HG03135 (cell line): Measurements from ENCODE around the gene RCOR1.
"Not testable (repeated sequence)": the region's sequence is repeated elsewhere in the genome, so short reads cannot be mapped to it uniquely, and the experiment has no call there.

Source experiments
- ATAC-seq: cut with Tn5 transposase; IDR thresholded peaks from one replicate; pipeline ENCODE4 v1.9.1; 2021; ENCODE audit warnings: mild to moderate bottlenecking, moderate library complexity; ENCODE audit not compliant: unreplicated experiment

The RCOR1 gene

DNA sequence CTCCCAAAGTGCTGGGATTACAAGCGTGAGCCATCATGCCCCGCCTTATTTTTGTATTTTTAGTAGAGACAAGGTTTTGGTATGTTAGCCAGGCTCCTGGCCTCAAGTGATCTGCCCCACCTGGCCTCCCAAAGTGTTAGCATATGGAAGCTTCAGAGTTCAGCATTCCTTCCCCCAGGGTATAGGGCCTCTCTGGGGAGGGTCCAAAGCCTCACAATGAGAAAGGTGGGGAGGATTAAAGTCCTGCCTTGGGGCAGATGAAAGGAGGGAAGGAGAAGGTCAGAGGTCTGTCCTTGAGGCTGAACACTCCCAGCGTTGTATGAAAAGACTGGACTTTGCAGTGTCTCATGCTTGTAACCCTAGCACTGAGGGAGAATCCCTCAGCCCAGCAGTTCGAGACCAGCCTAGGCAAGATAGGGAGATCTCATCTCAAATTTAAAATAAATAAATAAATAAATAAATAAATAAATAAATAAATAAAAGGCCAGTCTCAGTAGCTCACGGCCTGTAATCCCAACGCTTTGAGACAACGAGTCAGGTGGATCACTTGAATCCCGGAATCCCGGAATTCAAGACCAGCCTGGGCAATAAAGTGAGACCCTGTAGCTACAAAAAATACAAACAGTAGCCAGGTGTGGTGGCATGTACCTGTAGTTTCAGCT, 22.0 kb upstream of the RCOR1 start:
- ATAC-seq: no peak

DNA sequence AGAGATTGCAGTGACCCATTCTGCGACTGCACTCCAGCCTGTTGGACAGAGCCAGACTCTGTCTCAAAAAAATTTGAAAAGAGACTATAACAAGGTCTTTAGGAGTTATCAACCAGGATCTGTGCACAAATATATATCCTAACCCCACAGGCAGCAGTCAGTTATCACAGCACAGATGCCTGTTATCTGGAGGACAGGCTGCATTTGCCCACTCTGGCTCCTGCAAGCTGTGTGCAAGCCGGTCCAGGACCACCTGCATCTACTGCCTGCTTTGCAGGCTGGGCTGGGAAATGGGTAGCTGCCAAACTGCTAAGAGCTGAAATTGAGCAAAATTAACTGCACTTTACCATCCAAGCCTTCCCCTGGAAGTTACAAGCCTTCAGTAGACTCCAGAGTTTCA, 21.4 kb upstream of the RCOR1 start:
- no peak for ATAC-seq

DNA sequence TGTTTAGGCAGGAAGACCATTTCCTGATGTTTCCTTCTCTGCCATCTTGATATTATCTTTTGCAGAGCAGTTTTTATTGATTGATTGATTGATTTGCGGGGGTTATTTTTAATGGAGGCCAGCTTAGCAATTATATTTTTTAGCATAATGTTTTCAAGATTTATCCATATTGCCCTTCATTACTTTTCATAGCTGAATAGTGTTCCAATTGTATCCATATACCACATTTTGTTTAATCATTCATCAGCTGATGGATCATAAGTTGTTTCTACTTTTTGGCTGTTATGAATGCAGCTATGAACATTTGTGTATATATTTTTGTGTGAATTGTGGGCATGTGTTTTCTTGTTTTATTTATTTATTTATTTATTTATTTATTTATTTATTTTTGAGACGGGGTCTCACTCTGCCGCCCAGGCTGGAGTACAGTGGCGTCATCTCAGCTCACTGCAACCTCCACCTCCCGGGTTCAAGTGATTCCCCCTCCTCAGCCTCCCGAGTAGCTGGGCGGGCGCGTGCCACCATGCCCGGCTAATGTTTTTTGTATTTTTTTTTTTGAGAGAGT, 20.9 kb upstream of the RCOR1 start:
- ATAC-seq: no peak

DNA sequence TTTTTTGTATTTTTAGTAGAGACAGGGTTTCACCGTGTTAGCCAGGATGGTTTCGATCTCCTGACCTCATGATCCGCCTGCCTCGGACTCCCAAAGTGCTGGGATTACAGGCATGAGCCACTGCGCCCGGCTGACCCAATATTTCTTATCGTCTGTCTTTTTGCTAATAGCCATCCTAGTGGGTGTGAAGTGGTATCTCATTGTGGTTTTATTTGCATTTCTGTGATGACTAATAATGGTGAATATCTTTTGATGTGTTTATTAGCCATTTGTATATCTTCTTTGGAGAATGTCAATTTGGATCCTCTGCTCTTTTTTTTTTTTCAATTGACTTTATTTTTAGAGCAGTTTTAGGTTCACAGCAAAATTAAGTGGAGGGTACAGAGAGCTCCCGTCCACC, 19.3 kb upstream of the RCOR1 start:
- ATAC-seq: not testable (repeated sequence)

DNA sequence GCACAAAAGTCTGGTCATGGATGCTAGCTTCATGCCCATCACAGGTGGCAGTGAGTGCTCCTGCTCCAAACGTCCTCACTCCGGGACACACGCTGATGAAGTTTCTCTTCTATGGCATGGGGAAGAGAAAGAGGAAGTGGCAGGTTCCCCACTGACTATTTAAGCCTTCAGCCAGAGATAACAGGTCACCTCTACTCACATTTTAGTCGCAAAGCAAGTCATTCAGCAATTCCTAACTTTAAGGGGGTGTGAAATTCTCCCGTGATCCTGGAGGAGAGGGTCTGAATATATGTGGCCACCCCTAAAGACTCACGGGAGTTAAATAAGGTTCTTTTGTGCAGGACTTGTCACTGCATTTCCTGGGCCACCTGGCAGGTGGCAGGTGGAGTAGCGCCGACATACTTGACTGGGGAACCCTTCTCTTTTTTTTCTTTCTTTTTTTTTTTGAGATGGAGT, 18.8 kb upstream of the RCOR1 start:
- ATAC-seq: no peak

DNA sequence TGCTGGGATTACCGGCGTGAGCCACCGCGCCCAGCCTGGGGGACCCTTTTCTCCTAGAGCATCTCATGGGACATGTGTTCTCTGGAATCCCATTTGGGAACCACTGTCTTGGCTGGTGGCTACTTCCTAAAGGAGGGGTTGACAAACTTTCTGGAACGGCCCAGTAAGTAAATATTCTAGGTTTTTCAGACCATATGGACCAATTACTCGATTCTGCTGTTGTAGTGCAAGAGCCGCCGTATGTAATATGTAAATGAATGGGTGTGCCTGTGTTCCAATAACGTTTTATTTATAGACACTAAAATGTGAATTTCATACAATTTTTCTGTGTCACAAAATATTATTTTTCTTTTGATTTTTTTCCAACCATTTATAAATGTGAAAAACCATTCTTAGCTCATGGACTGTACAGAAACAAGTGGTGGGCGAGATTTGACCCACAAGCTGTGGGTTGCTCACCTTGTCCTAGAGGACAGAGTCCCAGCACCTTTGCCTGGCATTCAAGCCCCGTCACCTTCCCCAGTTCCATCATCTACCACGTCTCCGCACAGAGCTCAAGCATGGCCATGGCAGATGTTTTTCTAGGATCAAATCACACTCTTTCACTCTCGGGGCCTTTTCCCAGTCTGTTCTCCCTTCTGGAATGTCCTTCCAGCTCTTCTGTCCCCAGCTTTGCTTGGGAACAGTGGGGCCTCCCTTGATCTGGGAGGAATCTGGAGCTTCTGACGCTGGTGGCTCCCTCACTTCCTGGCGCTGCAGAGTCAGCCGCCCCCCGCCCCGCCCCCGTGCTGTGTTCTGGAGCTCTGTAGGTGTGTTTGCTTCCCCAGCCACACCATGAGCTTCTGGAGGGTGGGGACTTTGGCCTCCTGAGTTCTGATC, 17.9 kb upstream of the RCOR1 start:
- ATAC-seq: no peak

DNA sequence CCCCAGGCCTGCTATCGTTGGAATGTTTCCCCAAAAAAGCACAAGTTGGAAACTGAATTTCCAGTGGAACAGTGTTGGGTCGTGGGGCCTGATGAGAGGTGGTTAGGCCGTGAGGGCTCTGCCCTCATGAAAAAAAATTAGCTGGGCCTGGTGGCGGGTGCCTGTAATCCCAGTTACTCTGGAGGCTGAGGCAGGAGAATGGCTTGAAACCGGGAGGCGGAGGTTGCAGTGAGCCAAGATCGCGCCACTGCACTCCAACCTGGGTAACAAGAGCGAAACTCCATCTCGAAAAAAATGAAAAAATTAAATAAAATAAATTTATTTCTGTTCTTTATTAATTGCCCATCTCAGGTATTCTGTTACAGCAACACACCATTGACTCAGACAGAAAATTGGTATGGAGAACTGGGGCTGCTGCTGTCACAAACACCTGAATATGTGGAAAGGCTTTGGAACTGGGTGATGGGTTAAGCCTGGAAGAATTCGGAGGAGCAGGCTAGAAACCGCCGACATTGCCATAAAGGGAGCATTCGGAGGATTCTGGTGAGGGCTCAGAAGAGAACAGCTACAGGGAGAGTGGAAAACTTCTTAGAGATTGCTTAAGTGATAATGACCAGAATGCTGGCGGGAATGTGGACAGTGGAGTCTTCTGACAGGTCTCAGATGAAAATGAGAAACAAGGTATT, 17.1 kb upstream of the RCOR1 start:
- no peak for ATAC-seq

- not testable (repeated sequence) for ATAC-seq
Observed at GRCh38 chr14:102575846-102576428, 16.5 kb upstream of the RCOR1 start.

DNA sequence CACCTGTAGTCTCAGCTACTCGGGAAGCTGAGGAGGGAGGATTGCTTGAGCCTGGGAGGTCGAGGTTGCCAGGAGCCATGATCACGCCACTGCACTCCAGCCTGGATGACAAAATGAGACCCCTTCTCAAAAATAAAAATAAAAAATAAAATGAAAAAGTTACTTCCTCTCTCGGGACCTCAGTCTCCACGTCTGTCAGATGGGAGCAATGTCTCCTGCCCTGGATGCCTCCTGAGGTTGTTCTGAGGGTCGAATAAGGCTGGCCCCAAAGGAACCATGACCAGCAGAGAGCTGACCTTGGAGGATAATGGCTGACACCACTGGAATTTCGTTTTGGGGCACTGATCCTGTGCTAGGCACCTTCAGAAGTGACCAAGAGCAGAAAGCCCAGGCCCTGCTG, 13.6 kb upstream of the RCOR1 start:
- no peak for ATAC-seq

- ATAC-seq: no peak
Observed at GRCh38 chr14:102579696-102580549, 12.5 kb upstream of the RCOR1 start.

DNA sequence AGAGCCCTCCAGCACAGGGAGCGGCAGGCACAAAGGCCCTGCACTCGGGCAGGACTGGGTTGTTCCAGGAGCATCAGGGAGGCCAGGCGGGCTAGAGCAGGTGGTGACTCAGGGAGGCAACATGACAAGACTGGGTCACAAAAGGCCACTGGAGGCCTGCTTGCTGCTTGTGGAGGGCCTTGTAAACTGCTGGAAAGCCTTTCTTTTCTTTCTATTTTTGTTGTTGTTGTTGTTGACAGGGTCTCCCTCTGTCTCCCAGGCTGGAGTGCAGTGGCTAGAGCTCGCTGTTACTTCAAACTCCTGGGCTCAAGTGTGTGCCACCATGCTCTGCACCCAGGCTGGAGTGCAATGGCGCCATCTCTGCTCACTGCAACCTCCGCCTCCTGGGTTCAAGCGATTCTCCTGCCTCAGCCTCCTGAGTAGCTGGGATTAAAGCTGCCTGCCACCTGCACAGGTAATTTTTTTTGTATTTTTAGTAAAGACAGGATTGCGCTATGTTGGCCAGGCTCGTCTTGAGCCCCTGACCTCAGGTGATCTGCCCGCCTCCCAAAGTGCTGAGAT, 11.8 kb upstream of the RCOR1 start:
- ATAC-seq: no peak

- no peak for ATAC-seq
Observed at GRCh38 chr14:102581193-102581592, 11.3 kb upstream of the RCOR1 start.

DNA sequence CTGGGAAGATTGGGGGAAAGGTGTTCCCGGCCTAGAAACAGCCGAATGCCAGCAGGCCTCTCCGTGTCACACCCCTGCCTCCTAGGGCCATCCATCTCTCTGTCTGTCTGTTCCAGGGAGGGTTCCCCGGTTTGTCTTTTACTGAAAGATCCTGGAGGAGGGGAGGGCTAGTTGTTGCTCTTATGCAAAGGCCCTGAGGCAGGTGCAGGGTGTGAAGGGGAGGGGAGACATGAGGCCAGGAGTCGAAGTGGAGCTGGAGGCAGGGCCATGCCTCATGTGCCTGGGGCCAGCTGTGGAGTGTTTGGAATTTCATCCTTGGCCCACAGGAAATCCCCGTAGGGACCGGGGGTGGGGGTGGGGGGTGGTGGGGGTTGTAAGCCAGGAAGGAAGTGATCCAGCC, 8.7 kb upstream of the RCOR1 start:
- ATAC-seq: no peak

DNA sequence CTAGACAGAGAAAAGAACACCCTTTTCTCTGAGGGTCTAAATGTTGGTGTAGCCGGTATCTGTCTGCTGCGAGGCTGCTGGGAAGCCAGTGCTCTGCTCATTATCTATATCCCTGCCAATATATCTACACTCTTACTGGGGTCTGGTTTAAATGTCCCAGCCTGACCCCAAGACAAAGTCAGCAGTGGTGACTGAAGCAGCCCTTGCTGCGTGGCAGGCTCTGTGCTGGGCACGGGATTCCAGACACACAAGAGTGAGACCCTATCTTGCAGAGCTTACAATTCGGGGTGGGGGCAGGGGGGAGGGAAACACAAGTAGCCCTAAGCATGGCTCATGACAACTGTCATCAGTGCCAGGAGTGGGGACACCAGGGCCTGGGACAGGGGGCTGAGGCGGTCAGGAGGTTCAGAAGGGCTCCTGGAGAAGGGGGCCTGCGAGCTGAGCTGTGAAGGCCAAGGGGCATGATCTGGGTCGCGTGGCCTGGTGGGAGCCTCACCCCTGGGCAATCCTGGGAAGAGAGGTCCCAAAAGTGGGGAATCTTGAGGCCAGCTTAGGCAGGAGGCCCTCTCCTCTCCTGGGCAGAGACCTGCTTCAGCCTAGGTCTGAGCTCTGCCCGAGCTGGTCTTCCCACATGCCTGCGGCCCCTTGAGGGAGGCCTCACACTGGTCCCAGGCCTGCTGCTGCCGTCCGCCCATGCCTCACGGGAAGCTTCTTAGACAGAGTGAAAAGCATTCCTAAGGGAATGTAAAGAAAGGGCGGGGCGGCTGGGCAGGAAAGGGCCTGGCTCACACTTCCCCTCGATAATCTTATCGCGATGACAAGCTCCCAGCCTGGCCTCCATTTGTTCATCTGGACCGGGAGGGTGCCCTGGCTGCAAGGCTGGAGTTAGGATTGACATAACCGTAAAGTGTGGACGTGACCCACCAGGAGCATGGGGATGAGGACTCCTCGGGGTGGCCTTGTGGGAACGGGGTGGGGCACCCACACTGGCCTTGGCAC, 7.3 kb upstream of the RCOR1 start:
- ATAC-seq: no peak

DNA sequence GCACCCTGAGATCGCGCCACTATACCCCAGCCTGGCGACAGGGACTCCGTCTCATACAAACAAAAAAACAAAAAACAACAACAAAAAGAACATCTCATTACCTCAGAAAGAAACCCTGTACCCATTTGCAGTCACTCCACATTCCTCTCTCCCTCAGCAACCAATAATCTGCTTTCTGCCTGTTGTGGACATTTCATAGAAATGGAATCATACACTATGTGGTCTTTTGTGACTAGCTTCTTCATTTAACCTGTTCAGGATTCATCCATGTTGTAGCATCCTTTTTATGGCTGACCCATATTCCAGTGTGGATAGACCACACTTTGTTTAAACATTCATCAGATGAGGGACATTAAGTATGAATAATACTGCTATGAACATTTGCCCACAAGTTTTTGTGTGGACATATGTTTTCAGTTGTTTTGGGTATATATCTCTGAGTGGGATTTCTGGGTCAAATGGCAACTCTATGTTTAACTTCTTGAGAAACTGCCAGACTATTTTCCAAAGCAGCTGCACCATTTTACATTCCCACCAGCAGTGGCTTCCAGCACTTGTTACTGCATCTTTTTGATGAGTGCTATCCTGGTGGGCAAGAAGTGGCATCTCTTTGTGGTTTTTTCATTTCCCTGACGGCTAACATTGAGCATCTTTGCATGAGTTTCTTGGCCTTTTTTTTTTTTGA, 5.9 kb upstream of the RCOR1 start:
- ATAC-seq: no peak

DNA sequence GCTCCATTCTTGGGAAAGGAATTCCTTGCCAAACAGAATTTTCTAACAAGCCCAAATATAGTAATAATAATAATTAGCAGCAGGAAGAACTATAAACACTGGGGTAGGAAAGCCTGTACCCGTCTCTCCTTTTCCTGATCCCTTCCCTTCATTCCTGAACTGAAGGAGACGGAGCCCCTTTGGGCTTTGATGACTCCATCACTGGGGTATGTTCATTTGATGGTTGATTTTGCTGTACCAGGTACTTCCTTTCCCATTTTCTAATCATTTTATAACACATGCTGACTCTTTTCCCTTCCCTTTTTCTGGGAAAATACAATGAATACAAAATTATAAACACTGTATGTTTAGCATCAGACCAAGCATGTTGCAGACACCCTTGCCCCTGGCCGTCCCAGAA, 3.6 kb upstream of the RCOR1 start:
- ATAC-seq: no peak

GRCh38 chr14:102589761-102590290, 2.6 kb upstream of the RCOR1 start:
- ATAC-seq: no peak

GRCh38 chr14:102590667-102591099, 1.8 kb upstream of the RCOR1 start:
- no peak for ATAC-seq
